Panc1 (cell line): ENCODE measurements around the gene SLC44A1. TPM values are rescaled to one million over a fixed set of nuclear protein-coding genes. Genes with fewer than 3 reads are reported as not detected.

ENCODE experiments used
- ATAC-seq: fragments of 200-7000 bp; cut with Tn5 transposase; 2 replicates; pipeline ENCODE4 v1.9.1; 2020; ENCODE audit warnings: mild to moderate bottlenecking, moderate library complexity
- BruUV-seq: library from RNA; stranded (reverse); fragments of 400-500 nt; replicated peaks from 2 replicates; lab custom pipeline; 2021; lab: Mats Ljungman, UMichigan
- CTCF ChIA-PET: fragments of 300-600 bp; sonication (Branson Sonifier 250); formaldehyde crosslinking; loops from one replicate; lab custom pipeline; 2022; ENCODE audit warnings: antibody characterized with exemption; lab: Charles Lee
- POLR2A ChIA-PET: fragments of 300-600 bp; sonication (Branson Sonifier 250); formaldehyde crosslinking; loops from one replicate; lab custom pipeline; 2022; ENCODE audit warnings: antibody characterized with exemption; lab: Charles Lee
- DNase-seq: peaks from one replicate; pipeline ENCODE4 v3.0.0-alpha.2; 2010; ENCODE audit warnings: low read depth, low spot score
- H3K27ac ChIP-seq: 2 replicates; pipeline ENCODE4 v1.5.1; 2011; ENCODE audit warnings: mild to moderate bottlenecking, low read length, inconsistent platforms
- H3K27me3 ChIP-seq: fragments of 200-500 bp; sonication (Bioruptor generic); 2 replicates; pipeline ENCODE4 v1.6.0; 2014; ENCODE audit warnings: low read length, inconsistent platforms; ENCODE audit not compliant: control insufficient read depth, insufficient read depth
- H3K36me3 ChIP-seq: fragments of 200-500 bp; sonication (Bioruptor generic); 2 replicates; pipeline ENCODE4 v1.5.1; 2014; ENCODE audit warnings: inconsistent platforms, mild to moderate bottlenecking, low read length, moderate library complexity; ENCODE audit not compliant: control insufficient read depth, insufficient read depth
- H3K4me1 ChIP-seq: 2 replicates; pipeline ENCODE4 v1.5.1; 2011; ENCODE audit warnings: inconsistent platforms, mild to moderate bottlenecking, low read length, moderate library complexity; ENCODE audit not compliant: control insufficient read depth, insufficient read depth
- H3K4me3 ChIP-seq, 2 experiments: 2 replicates each; pipeline ENCODE4 v1.5.1; 2011 to 2012; ENCODE audit warnings: low read depth in 2 of 2, low read length in 2 of 2, mild to moderate bottlenecking in 2 of 2, inconsistent platforms in 1 of 2, moderate library complexity in 1 of 2
- H3K9me3 ChIP-seq: fragments of 200-500 bp; sonication (Bioruptor generic); 2 replicates; pipeline ENCODE4 v1.5.1; 2014; ENCODE audit warnings: low read depth, mild to moderate bottlenecking, inconsistent platforms, low read length, moderate library complexity; ENCODE audit not compliant: control insufficient read depth, insufficient read depth
- POLR2AphosphoS5 ChIP-seq: IDR thresholded peaks from 2 replicates; pipeline ENCODE4 v1.6.1; 2012; ENCODE audit warnings: mild to moderate bottlenecking, low read depth, low read length, moderate library complexity
- SIN3A ChIP-seq: IDR thresholded peaks from 2 replicates; pipeline ENCODE4 v1.6.1; 2012; ENCODE audit warnings: low read depth, mild to moderate bottlenecking, low read length, moderate library complexity, borderline replicate concordance; ENCODE audit not compliant: insufficient read depth
- TCF7L2 ChIP-seq: IDR thresholded peaks from 2 replicates; pipeline ENCODE4 v1.6.1; 2011; ENCODE audit warnings: mild to moderate bottlenecking, low read depth, low read length, inconsistent platforms
- in situ Hi-C: cut with HindIII; loops from 2 replicates; pipeline ENCODE4 v1.10.0; 2016; ENCODE audit warnings: low sequenced_read_pairs, low pct_unique_long_range_greater_than_20kb
- intact Hi-C: fragments of 100-400 bp; cut with micrococcal nuclease; formaldehyde crosslinking; loops from one replicate; pipeline ENCODE4 v1.10.0; 2022; ENCODE audit not compliant: unreplicated experiment
- total RNA-seq: library from RNA; stranded (reverse); gene quantifications from one replicate; pipeline ENCODE4 v1.2.1, GENCODE V29; 2021; ENCODE audit not compliant: unreplicated experiment
- TF ChIP-seq, protein P1 (sequence below), 2 experiments: IDR thresholded peaks; 2 replicates each; pipeline ENCODE4 v1.6.1; 2011 to 2012; ENCODE audit warnings: low read depth in 2 of 2, control low read depth in 1 of 2, low read length in 1 of 2, mild to moderate bottlenecking in 1 of 2, moderate library complexity in 1 of 2; ENCODE audit not compliant: insufficient read depth in 1 of 2
- TF ChIP-seq, protein P2 (sequence below): fragments of 450-650 bp; IDR thresholded peaks from 2 replicates; pipeline ENCODE4 v1.5.1; 2017; ENCODE audit warnings: mild to moderate bottlenecking

The SLC44A1 gene
- total RNA-seq, 1 experiment from 2014 or later: 8.7 TPM

DNA sequence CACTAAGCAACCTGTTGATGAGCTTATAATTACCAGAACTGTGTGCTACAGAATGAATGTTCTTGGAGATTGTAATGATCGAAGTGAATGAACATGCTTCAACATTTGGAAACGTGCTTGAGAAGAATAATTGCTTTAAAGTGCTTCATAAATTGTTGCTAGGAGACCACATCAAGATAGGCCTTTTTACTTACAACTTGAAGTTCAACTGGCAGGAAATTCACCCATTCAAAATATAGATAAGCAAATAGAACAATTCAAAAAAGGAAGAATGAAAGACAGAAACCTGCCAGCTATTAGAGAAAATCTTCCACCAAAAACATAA is 38.0 kb upstream of the SLC44A1 start:
- ChIA-PET CTCF (no interaction called here), POLR2A (no interaction called here)
- intact Hi-C loops: no loop called here
- DNase-seq (no peak), ATAC-seq (no peak)
- Histone ChIP-seq H3K4me3 (no peak overlapping the region), H3K9me3 (no peaks in the 10 kb centered on the region), H3K36me3 (no peaks in the 10 kb centered on the region), H3K27me3 (no peaks in the 10 kb centered on the region), H3K27ac (no peak overlapping the region), H3K4me1 (no peaks in the 10 kb centered on the region)
- TF ChIP-seq TCF7L2: no peak
- TF ChIP-seq SIN3A: no peak
- TF ChIP-seq POLR2AphosphoS5: no peak
- BruUV-seq: no TSS peak
- in situ Hi-C loops: no loop called here

GRCh38 chr9:105206821-105207699 is 37.4 kb upstream of the SLC44A1 start:
- ATAC-seq (no peak), DNase-seq (no peak)
- H3K4me3 ChIP-seq: no peak overlapping the region
- TF ChIP-seq SIN3A (no peak), TCF7L2 (no peak), POLR2AphosphoS5 (no peak)
- TF ChIP-seq, protein P1, sequence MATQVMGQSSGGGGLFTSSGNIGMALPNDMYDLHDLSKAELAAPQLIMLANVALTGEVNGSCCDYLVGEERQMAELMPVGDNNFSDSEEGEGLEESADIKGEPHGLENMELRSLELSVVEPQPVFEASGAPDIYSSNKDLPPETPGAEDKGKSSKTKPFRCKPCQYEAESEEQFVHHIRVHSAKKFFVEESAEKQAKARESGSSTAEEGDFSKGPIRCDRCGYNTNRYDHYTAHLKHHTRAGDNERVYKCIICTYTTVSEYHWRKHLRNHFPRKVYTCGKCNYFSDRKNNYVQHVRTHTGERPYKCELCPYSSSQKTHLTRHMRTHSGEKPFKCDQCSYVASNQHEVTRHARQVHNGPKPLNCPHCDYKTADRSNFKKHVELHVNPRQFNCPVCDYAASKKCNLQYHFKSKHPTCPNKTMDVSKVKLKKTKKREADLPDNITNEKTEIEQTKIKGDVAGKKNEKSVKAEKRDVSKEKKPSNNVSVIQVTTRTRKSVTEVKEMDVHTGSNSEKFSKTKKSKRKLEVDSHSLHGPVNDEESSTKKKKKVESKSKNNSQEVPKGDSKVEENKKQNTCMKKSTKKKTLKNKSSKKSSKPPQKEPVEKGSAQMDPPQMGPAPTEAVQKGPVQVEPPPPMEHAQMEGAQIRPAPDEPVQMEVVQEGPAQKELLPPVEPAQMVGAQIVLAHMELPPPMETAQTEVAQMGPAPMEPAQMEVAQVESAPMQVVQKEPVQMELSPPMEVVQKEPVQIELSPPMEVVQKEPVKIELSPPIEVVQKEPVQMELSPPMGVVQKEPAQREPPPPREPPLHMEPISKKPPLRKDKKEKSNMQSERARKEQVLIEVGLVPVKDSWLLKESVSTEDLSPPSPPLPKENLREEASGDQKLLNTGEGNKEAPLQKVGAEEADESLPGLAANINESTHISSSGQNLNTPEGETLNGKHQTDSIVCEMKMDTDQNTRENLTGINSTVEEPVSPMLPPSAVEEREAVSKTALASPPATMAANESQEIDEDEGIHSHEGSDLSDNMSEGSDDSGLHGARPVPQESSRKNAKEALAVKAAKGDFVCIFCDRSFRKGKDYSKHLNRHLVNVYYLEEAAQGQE (IDR thresholded peaks at IDR 0.05; ENCODE audit: insufficient read depth in 1 of 2, low read depth in 2 of 2, low read length in 1 of 2): no peak
- TF ChIP-seq, protein P2, sequence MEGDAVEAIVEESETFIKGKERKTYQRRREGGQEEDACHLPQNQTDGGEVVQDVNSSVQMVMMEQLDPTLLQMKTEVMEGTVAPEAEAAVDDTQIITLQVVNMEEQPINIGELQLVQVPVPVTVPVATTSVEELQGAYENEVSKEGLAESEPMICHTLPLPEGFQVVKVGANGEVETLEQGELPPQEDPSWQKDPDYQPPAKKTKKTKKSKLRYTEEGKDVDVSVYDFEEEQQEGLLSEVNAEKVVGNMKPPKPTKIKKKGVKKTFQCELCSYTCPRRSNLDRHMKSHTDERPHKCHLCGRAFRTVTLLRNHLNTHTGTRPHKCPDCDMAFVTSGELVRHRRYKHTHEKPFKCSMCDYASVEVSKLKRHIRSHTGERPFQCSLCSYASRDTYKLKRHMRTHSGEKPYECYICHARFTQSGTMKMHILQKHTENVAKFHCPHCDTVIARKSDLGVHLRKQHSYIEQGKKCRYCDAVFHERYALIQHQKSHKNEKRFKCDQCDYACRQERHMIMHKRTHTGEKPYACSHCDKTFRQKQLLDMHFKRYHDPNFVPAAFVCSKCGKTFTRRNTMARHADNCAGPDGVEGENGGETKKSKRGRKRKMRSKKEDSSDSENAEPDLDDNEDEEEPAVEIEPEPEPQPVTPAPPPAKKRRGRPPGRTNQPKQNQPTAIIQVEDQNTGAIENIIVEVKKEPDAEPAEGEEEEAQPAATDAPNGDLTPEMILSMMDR: no peak
- in situ Hi-C loops: no loop called here
- no peaks in the 10 kb centered on the region for H3K4me1 ChIP-seq
- no peaks in the 10 kb centered on the region for H3K27me3 ChIP-seq
- no peaks in the 10 kb centered on the region for H3K36me3 ChIP-seq
- no TSS peak for BruUV-seq
- intact Hi-C loops: no loop called here
- POLR2A ChIA-PET: no interaction called here
- CTCF ChIA-PET: no interaction called here
- H3K9me3 ChIP-seq: no peaks in the 10 kb centered on the region
- no peak overlapping the region for H3K27ac ChIP-seq
